Testis (tissue), 3 donors: ENCODE data around the gene EPHA7. TPM values are rescaled to one million over a fixed set of nuclear protein-coding genes. Genes with fewer than 3 reads are reported as not detected.

ENCODE experiments used
- DNase-seq: peaks from one replicate; pipeline ENCODE4 v3.0.0-alpha.2; 2019
- H3K27ac ChIP-seq, 2 donors: fragments of 200-600 bp; sonication (generic); one replicate each; pipeline ENCODE4 v1.5.1; 2019
- H3K27me3 ChIP-seq: fragments of 200-600 bp; sonication (generic); one replicate; pipeline ENCODE4 v1.5.1; 2019
- H3K36me3 ChIP-seq: fragments of 200-600 bp; sonication (generic); one replicate; pipeline ENCODE4 v1.5.1; 2017; ENCODE audit warnings: low read depth; ENCODE audit errors: missing control alignments
- H3K4me1 ChIP-seq: fragments of 200-600 bp; sonication (generic); one replicate; pipeline ENCODE4 v1.5.1; 2019
- H3K4me3 ChIP-seq, 2 donors: fragments of 200-600 bp; sonication (generic); one replicate each; pipeline ENCODE4 v1.5.1; 2017 to 2019
- H3K9me3 ChIP-seq: fragments of 200-600 bp; sonication (generic); one replicate; pipeline ENCODE4 v1.5.1; 2017
- POLR2A ChIP-seq: fragments of 450-650 bp; IDR thresholded peaks from one replicate; pipeline ENCODE4 v1.6.1; 2017; ENCODE audit warnings: antibody characterized with exemption, mild to moderate bottlenecking, moderate library complexity
- WGBS, 2 donors: methylation state at CpG; one replicate each; pipeline ENCODE4 v1.1.5; 2018; 5-methylcytosine and 5-hydroxymethylcytosine counted together
- intact Hi-C: fragments of 100-400 bp; cut with DNase I; formaldehyde crosslinking; loops from one replicate; pipeline ENCODE4 v1.15.1; 2023; ENCODE audit warnings: low total_unique reads
- polyA plus RNA-seq: library from polyadenylated mRNA; stranded (reverse); fragments of 350-450 nt; fragmentation: Illumina TruSeq; extraction: RNeasy Lipid Tissue Mini Kit (QIAGEN cat#74804); gene quantifications from one replicate; pipeline ENCODE4 v1.2.3, GENCODE V29; 2014; ENCODE audit warnings: low read depth, low replicate concordance; ENCODE audit not compliant: insufficient read depth
- total RNA-seq, 2 donors: library from RNA; depleted of rRNA; stranded (reverse); fragments of >200 nt; gene quantifications; one replicate each; pipeline ENCODE4 v1.2.3, GENCODE V29; 2016
- TF ChIP-seq, protein P1 (sequence below), 3 experiments: fragments of 450-650 bp in 2 of 3; fragments of 200-600 bp in 1 of 3; sonication (generic) in 1 of 3; IDR thresholded peaks; one replicate each; pipeline ENCODE4 v1.5.1; 2016 to 2019; ENCODE audit warnings: antibody characterized with exemption in 3 of 3, mild to moderate bottlenecking in 2 of 3, moderate library complexity in 1 of 3

The EPHA7 gene
- total and polyA plus RNA-seq, 3 donors from 2014 or later: 3.4 to 7.2 (median 4.8) TPM

GRCh38 chr6:93389192-93389591 lies 30.2 kb downstream of the EPHA7 start:
- intact Hi-C loops: no loop called here
- no peaks in the 10 kb centered on the region for H3K4me1 ChIP-seq
- H3K9me3 ChIP-seq: no peaks in the 10 kb centered on the region
- no peak overlapping the region for H3K27ac ChIP-seq
- H3K4me3 ChIP-seq: no peak overlapping the region
- no peak for DNase-seq
- H3K27me3 ChIP-seq: no peaks in the 10 kb centered on the region
- TF ChIP-seq, protein P1, sequence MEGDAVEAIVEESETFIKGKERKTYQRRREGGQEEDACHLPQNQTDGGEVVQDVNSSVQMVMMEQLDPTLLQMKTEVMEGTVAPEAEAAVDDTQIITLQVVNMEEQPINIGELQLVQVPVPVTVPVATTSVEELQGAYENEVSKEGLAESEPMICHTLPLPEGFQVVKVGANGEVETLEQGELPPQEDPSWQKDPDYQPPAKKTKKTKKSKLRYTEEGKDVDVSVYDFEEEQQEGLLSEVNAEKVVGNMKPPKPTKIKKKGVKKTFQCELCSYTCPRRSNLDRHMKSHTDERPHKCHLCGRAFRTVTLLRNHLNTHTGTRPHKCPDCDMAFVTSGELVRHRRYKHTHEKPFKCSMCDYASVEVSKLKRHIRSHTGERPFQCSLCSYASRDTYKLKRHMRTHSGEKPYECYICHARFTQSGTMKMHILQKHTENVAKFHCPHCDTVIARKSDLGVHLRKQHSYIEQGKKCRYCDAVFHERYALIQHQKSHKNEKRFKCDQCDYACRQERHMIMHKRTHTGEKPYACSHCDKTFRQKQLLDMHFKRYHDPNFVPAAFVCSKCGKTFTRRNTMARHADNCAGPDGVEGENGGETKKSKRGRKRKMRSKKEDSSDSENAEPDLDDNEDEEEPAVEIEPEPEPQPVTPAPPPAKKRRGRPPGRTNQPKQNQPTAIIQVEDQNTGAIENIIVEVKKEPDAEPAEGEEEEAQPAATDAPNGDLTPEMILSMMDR (IDR thresholded peaks at IDR 0.05): no peak
- TF ChIP-seq POLR2A: no peak
- 82 to 85% methylated on average over 4 of the region's 4 CpGs for WGBS, 2 donors
- no peaks in the 10 kb centered on the region for H3K36me3 ChIP-seq

DNA sequence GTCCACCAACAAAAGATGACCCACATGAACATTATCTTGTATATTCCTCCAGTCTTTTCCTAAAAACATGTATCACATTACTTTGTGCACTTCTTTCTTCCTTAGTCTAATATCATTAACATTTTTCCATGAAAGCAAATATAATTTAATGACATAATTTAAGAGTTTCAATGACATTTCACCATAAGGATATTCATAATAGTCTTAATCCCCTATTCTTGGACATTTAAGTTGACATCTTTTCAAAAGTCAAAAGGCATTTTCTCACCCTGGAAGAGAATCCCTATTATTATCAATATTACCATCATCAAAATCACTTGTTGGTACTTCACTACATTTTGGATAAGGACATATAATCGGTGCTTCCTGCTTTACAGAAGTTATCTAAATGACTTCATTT lies 31.3 kb downstream of the EPHA7 start:
- WGBS, 2 donors: 92 to 100% methylated on average over 1 of the region's 1 CpG
- intact Hi-C loops: no loop called here
- Histone ChIP-seq H3K4me1 (no peaks in the 10 kb centered on the region), H3K27me3 (no peaks in the 10 kb centered on the region), H3K4me3 (no peak overlapping the region), H3K9me3 (no peaks in the 10 kb centered on the region), H3K36me3 (no peaks in the 10 kb centered on the region), H3K27ac (no peak overlapping the region)
- TF ChIP-seq, protein P1 (IDR thresholded peaks at IDR 0.05): no peak
- TF ChIP-seq POLR2A: no peak
- no peak for DNase-seq

DNA sequence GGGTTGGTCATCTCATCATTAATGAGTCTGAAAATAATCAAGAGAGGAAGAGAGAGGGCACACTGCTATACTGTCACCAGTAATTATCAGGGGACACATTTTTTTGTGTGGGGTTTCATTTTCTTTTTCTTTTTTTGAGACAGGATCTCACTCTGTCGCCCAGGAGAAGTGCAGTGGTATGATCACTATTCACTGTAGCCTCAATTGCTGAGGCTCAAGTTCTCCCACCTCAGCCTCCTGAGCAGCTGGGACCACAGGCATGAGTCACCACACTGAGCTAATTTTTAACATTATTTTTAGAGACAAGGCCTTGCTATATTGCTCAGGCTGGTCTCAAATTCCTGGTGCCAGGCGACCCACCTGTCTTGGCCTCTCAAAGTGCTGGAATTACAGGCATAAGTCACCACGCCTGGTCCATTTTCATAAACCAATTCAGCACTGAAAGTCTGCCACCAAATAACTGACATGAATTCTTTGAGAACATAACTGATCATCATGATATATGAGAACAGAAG lies 43.3 kb downstream of the EPHA7 start:
- TF ChIP-seq, protein P1 (IDR thresholded peaks at IDR 0.05): no peak
- no peak for TF ChIP-seq POLR2A
- H3K27ac ChIP-seq: no peak overlapping the region
- no peaks in the 10 kb centered on the region for H3K9me3 ChIP-seq
- no peaks in the 10 kb centered on the region for H3K4me1 ChIP-seq
- intact Hi-C loops: no loop called here
- H3K36me3 ChIP-seq: no peaks in the 10 kb centered on the region
- 84 to 93% methylated on average over 3 of the region's 3 CpGs for WGBS, 2 donors
- H3K27me3 ChIP-seq: no peaks in the 10 kb centered on the region
- DNase-seq: no peak
- H3K4me3 ChIP-seq: no peak overlapping the region

DNA sequence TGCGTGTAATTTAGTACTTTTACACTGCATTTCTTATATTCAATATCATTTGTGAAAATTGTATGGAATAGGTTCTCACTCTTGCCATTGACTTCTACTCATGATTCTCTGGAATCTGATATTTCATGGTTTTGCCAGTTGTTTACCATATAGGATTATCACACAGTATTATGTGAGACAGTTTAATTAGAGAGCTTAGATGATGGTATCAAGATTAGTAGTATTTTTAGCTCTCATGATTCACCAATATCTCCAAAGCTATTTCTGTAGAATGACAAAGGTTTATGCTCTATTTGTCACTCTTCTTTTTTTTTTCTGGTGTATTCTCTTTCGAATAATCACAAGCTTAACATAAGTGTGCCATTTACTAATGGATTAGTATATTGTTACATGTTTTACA lies 45.9 kb downstream of the EPHA7 start:
- no peak overlapping the region for H3K4me3 ChIP-seq
- no peak overlapping the region for H3K27ac ChIP-seq
- TF ChIP-seq, protein P1 (IDR thresholded peaks at IDR 0.05): no peak
- no peak for TF ChIP-seq POLR2A
- H3K4me1 ChIP-seq: no peaks in the 10 kb centered on the region
- no peak for DNase-seq
- intact Hi-C loops: no loop called here
- 91 to 94% methylated on average over 2 of the region's 2 CpGs for WGBS, 2 donors
- no peaks in the 10 kb centered on the region for H3K9me3 ChIP-seq
- H3K27me3 ChIP-seq: no peaks in the 10 kb centered on the region
- no peaks in the 10 kb centered on the region for H3K36me3 ChIP-seq

DNA sequence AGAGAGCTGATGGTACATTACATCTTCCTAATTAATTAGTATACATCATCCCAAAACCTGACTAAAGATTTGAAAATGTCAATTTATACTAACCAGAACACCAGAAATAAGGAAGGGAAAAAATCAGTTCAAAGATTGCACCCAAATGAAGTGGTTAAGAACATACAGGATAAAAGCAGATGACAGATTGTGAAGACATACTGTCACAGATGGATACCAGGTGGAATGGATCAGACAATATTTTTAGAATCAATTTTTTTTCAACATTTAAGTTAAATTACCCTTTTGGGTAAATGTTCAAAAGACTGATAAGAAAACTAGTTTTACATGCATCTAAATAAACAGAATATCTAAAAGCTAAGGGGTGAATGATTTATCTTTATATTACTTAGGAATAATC lies 47.6 kb downstream of the EPHA7 start:
- Histone ChIP-seq H3K27me3 (no peaks in the 10 kb centered on the region), H3K4me3 (no peak overlapping the region), H3K36me3 (no peaks in the 10 kb centered on the region), H3K4me1 (no peaks in the 10 kb centered on the region), H3K9me3 (no peaks in the 10 kb centered on the region), H3K27ac (no peak overlapping the region)
- DNase-seq: no peak
- TF ChIP-seq, protein P1 (IDR thresholded peaks at IDR 0.05): no peak
- no peak for TF ChIP-seq POLR2A
- intact Hi-C loops: no loop called here
